COLO668 (cell line): ENCODE results near the gene CARMIL1.
"Not testable (repeated sequence)": the region's sequence is repeated elsewhere in the genome, so short reads cannot be mapped to it uniquely, and the experiment has no call there.

Experiments used
- DNase-seq: peaks from one replicate; lab custom pipeline; 2025; ENCODE audit not compliant: unreplicated experiment; lab: John Stamatoyannopoulos, UW

Gene CARMIL1

GRCh38 chr6:25277386-25277785 is 1.8 kb upstream of the CARMIL1 start:
- DNase-seq: no peak

- no peak for DNase-seq
Measured at GRCh38 chr6:25277857-25278256, 1.3 kb upstream of the CARMIL1 start.

- DNase-seq: no peak
Measured at GRCh38 chr6:25278261-25278913, 787 bp upstream of the CARMIL1 start.

GRCh38 chr6:25279748-25280343 is 672 bp downstream of the CARMIL1 start:
- DNase-seq: peak; percentile 30

GRCh38 chr6:25280344-25281074 is 1.3 kb downstream of the CARMIL1 start:
- peak; percentile 38 for DNase-seq

- no peak for DNase-seq
Measured at GRCh38 chr6:25286891-25287290, 7.7 kb downstream of the CARMIL1 start.

- no peak for DNase-seq
Measured at GRCh38 chr6:25287941-25288340, 8.8 kb downstream of the CARMIL1 start.

- no peak for DNase-seq
Measured at GRCh38 chr6:25288518-25288917, 9.3 kb downstream of the CARMIL1 start.

GRCh38 chr6:25290306-25291060 is 11.3 kb downstream of the CARMIL1 start:
- DNase-seq: no peak

GRCh38 chr6:25292384-25292783 is 13.2 kb downstream of the CARMIL1 start:
- DNase-seq: no peak

GRCh38 chr6:25295651-25296050 is 16.5 kb downstream of the CARMIL1 start:
- DNase-seq: no peak

GRCh38 chr6:25296217-25296905 is 17.2 kb downstream of the CARMIL1 start:
- no peak for DNase-seq

- DNase-seq: no peak
Measured at GRCh38 chr6:25297039-25297441, 17.9 kb downstream of the CARMIL1 start.

GRCh38 chr6:25297823-25298522 is 18.8 kb downstream of the CARMIL1 start:
- no peak for DNase-seq

GRCh38 chr6:25298523-25298865 is 19.3 kb downstream of the CARMIL1 start:
- not testable (repeated sequence) for DNase-seq

GRCh38 chr6:25301362-25301761 is 22.2 kb downstream of the CARMIL1 start:
- DNase-seq: no peak

- no peak for DNase-seq
Measured at GRCh38 chr6:25302151-25302550, 23.0 kb downstream of the CARMIL1 start.

- peak; percentile 8 for DNase-seq
Measured at GRCh38 chr6:25302677-25303128, 23.5 kb downstream of the CARMIL1 start.

- no peak for DNase-seq
Measured at GRCh38 chr6:25303254-25303653, 24.1 kb downstream of the CARMIL1 start.

- DNase-seq: no peak
Measured at GRCh38 chr6:25306379-25306778, 27.2 kb downstream of the CARMIL1 start.
